H1 (cell line): ENCODE data around the gene PPP1R13B. TPM values are rescaled to one million over a fixed set of nuclear protein-coding genes. Genes with fewer than 3 reads are reported as not detected.

ENCODE experiments used
- CTCF ChIA-PET: fragments of 300-600 bp; sonication (Branson Sonifier 250); formaldehyde crosslinking; loops from one replicate; lab custom pipeline; 2021; ENCODE audit not compliant: partially characterized antibody; lab: Charles Lee
- POLR2A ChIA-PET: fragments of 300-600 bp; sonication (Branson Sonifier 250); formaldehyde crosslinking; loops from one replicate; lab custom pipeline; 2021; ENCODE audit warnings: inconsistent platforms; ENCODE audit not compliant: partially characterized antibody; lab: Charles Lee
- DNase-seq, 2 experiments: peaks; one replicate each; pipeline versions ENCODE4 v3.0.0 to v3.0.0-alpha.2; 2010 to 2022; ENCODE audit warnings: low spot score in 2 of 2, low read depth in 1 of 2, mixed read lengths in 1 of 2
- FAIRE-seq: peaks from 2 replicates; lab custom pipeline; 2011; peaks lifted over from hg19 to GRCh38; lab: Jason Lieb, UNC
- H2AFZ ChIP-seq: 2 replicates; pipeline ENCODE4 v1.8.1; 2012; ENCODE audit warnings: low read length, inconsistent platforms
- H2AK5ac ChIP-seq: 2 replicates; pipeline ENCODE4 v1.6.1; 2013; ENCODE audit warnings: low read depth, low read length
- H2BK120ac ChIP-seq: replicated peaks from 2 replicates; pipeline ENCODE3; 2013; ENCODE audit warnings: low read depth, low read length, inconsistent platforms
- H2BK12ac ChIP-seq: 2 replicates; pipeline ENCODE4 v1.6.1; 2013; ENCODE audit warnings: low read depth, low read length
- H2BK15ac ChIP-seq: 2 replicates; pipeline ENCODE4 v1.6.1; 2013; ENCODE audit warnings: low read length
- H2BK20ac ChIP-seq: 2 replicates; pipeline ENCODE4 v1.6.1; 2013; ENCODE audit warnings: low read length
- H2BK5ac ChIP-seq: 2 replicates; pipeline ENCODE4 v1.6.1; 2013; ENCODE audit warnings: low read depth, low read length
- H3K14ac ChIP-seq: 2 replicates; pipeline ENCODE4 v1.6.1; 2013; ENCODE audit warnings: inconsistent platforms; ENCODE audit not compliant: insufficient read length
- H3K18ac ChIP-seq: 2 replicates; pipeline ENCODE4 v1.6.1; 2013; ENCODE audit warnings: low read length; ENCODE audit errors: extremely low read depth
- H3K23ac ChIP-seq: 2 replicates; pipeline ENCODE4 v1.6.1; 2013; ENCODE audit warnings: inconsistent platforms; ENCODE audit not compliant: insufficient read length
- H3K23me2 ChIP-seq: 2 replicates; pipeline ENCODE4 v1.6.1; 2013; ENCODE audit warnings: low read depth, low read length
- H3K27ac ChIP-seq: 2 replicates; pipeline ENCODE4 v1.6.1; 2011; ENCODE audit warnings: low read depth, low read length, inconsistent platforms
- H3K27me3 ChIP-seq, 4 experiments: replicated peaks in 1 of 4; 1 replicate in 1 of 4; 2 replicates in 3 of 4; pipeline versions ENCODE4 v1.6.1 to v1.8.1; 2011 to 2013; ENCODE audit warnings: low read length in 3 of 4, mild to moderate bottlenecking in 3 of 4, inconsistent platforms in 2 of 4, mixed read lengths in 2 of 4, moderate library complexity in 1 of 4; ENCODE audit not compliant: control insufficient read depth in 3 of 4, insufficient read depth in 3 of 4; ENCODE audit errors: extremely low read depth in 1 of 4
- H3K36me3 ChIP-seq, 4 experiments: 2 replicates each; pipeline versions ENCODE4 v1.6.1 to v1.8.1; 2011 to 2013; ENCODE audit warnings: mild to moderate bottlenecking in 4 of 4, low read length in 3 of 4, moderate library complexity in 2 of 4, control low read depth in 1 of 4, inconsistent platforms in 1 of 4; ENCODE audit not compliant: insufficient read depth in 4 of 4, control insufficient read depth in 2 of 4
- H3K4ac ChIP-seq: replicated peaks from 2 replicates; pipeline ENCODE3; 2013; ENCODE audit warnings: low read length, low read depth, mixed read lengths, inconsistent platforms; ENCODE audit not compliant: insufficient read length
- H3K4me1 ChIP-seq, 4 experiments: replicated peaks in 1 of 4; 1 replicate in 1 of 4; 2 replicates in 3 of 4; pipeline versions ENCODE4 v1.6.1 to v1.8.1; 2011 to 2013; ENCODE audit warnings: low read length in 3 of 4, inconsistent platforms in 2 of 4, mixed read lengths in 1 of 4; ENCODE audit not compliant: insufficient read depth in 4 of 4, control insufficient read depth in 3 of 4
- H3K4me2 ChIP-seq, 2 experiments: 2 replicates each; pipeline versions ENCODE4 v1.6.1 to v1.8.1; 2011 to 2013; ENCODE audit warnings: low read depth in 2 of 2, low read length in 2 of 2, control low read depth in 1 of 2, inconsistent platforms in 1 of 2, mild to moderate bottlenecking in 1 of 2; ENCODE audit not compliant: insufficient read depth in 1 of 2
- H3K4me3 ChIP-seq, 4 experiments: fragments of 200-600, 300-600 bp in 1 of 4; sonication (generic), shearing (Covaris generic), sonication (Bioruptor Twin) in 1 of 4; 2 replicates each; pipeline versions ENCODE4 v1.5.1 to v1.8.1; 2011 to 2016; ENCODE audit warnings: low read length in 4 of 4, low read depth in 3 of 4, control low read depth in 2 of 4, inconsistent platforms in 2 of 4, mild to moderate bottlenecking in 2 of 4, mixed read lengths in 1 of 4, moderate library complexity in 1 of 4; ENCODE audit not compliant: insufficient read depth in 2 of 4; ENCODE audit errors: extremely low read depth in 1 of 4
- H3K56ac ChIP-seq: replicated peaks from 2 replicates; pipeline ENCODE3; 2013; ENCODE audit warnings: low read depth, mild to moderate bottlenecking, mixed read lengths, low read length, inconsistent platforms; ENCODE audit not compliant: insufficient read length
- H3K79me1 ChIP-seq: 2 replicates; pipeline ENCODE4 v1.6.1; 2013; ENCODE audit warnings: low read depth, low read length, control low read depth
- H3K79me2 ChIP-seq, 2 experiments: 2 replicates each; pipeline versions ENCODE4 v1.6.1 to v1.8.1; 2012 to 2013; ENCODE audit warnings: low read length in 2 of 2, mild to moderate bottlenecking in 2 of 2, inconsistent platforms in 1 of 2; ENCODE audit not compliant: insufficient read depth in 2 of 2, control insufficient read depth in 1 of 2
- H3K9ac ChIP-seq, 4 experiments: replicated peaks in 1 of 4; 1 replicate in 1 of 4; 2 replicates in 3 of 4; pipeline versions ENCODE4 v1.6.1 to v1.8.1; 2011 to 2013; ENCODE audit warnings: low read depth in 3 of 4, low read length in 3 of 4, control low read depth in 2 of 4, mild to moderate bottlenecking in 2 of 4, moderate library complexity in 2 of 4, inconsistent platforms in 1 of 4; ENCODE audit errors: extremely low read depth in 1 of 4
- H3K9me3 ChIP-seq, 2 experiments: 2 replicates each; pipeline versions ENCODE4 v1.6.1 to v1.8.1; 2012 to 2013; ENCODE audit warnings: mild to moderate bottlenecking in 2 of 2, moderate library complexity in 2 of 2, control low read depth in 1 of 2, inconsistent platforms in 1 of 2, low read depth in 1 of 2, low read length in 1 of 2, mixed read lengths in 1 of 2; ENCODE audit not compliant: insufficient read depth in 2 of 2
- H4K20me1 ChIP-seq, 2 experiments: replicated peaks in 1 of 2; 2 replicates each; pipeline versions ENCODE3 to v1.8.1; 2011 to 2013; ENCODE audit warnings: inconsistent platforms in 2 of 2, low read length in 2 of 2, mild to moderate bottlenecking in 1 of 2; ENCODE audit not compliant: insufficient read depth in 2 of 2, control insufficient read depth in 1 of 2
- H4K5ac ChIP-seq: 2 replicates; pipeline ENCODE4 v1.6.1; 2013; ENCODE audit warnings: low read length, low read depth, mixed read lengths, inconsistent platforms; ENCODE audit not compliant: insufficient read length
- H4K8ac ChIP-seq: 2 replicates; pipeline ENCODE4 v1.8.0; 2013; ENCODE audit warnings: mild to moderate bottlenecking, moderate library complexity, low read length, inconsistent platforms; ENCODE audit not compliant: insufficient read depth; ENCODE audit errors: extremely low read depth
- H4K91ac ChIP-seq: replicated peaks from 2 replicates; pipeline ENCODE3; 2013; ENCODE audit warnings: low read length, mixed read lengths, inconsistent platforms; ENCODE audit not compliant: insufficient read length
- BACH1 ChIP-seq: IDR thresholded peaks from 2 replicates; pipeline ENCODE4 v1.6.1; 2012; ENCODE audit warnings: low read length, improper control_type of control experiment
- CREB1 ChIP-seq: IDR thresholded peaks from 2 replicates; pipeline ENCODE4 v1.6.1; 2012; ENCODE audit warnings: inconsistent platforms
- E2F6 ChIP-seq: IDR thresholded peaks from 2 replicates; pipeline ENCODE4 v1.6.1; 2012; ENCODE audit warnings: inconsistent platforms
- EP300 ChIP-seq, 2 experiments: IDR thresholded peaks; 1 replicate in 1 of 2; 2 replicates in 1 of 2; pipeline ENCODE4 v1.6.1; 2011 to 2012; ENCODE audit warnings: low read depth in 2 of 2, low read length in 2 of 2, mild to moderate bottlenecking in 2 of 2, borderline replicate concordance in 1 of 2, inconsistent platforms in 1 of 2, moderate library complexity in 1 of 2
- POLR2A ChIP-seq, 2 experiments: IDR thresholded peaks; 1 replicate in 1 of 2; 2 replicates in 1 of 2; pipeline ENCODE4 v1.6.1; 2011; ENCODE audit warnings: low read depth in 2 of 2, low read length in 2 of 2, mild to moderate bottlenecking in 2 of 2; ENCODE audit errors: control extremely low read depth in 1 of 2
- SIN3A ChIP-seq, 2 experiments: IDR thresholded peaks in 1 of 2; conservative IDR thresholded peaks in 1 of 2; 2 replicates each; pipeline ENCODE4 v1.6.1; 2011 to 2012; ENCODE audit warnings: low read length in 2 of 2, improper control_type of control experiment in 1 of 2, low read depth in 1 of 2, mild to moderate bottlenecking in 1 of 2
- SIRT6 ChIP-seq: IDR thresholded peaks from one replicate; pipeline ENCODE4 v1.7.1; 2012; ENCODE audit warnings: low read length, inconsistent platforms
- WGBS, 2 experiments: shearing (Covaris generic) in 1 of 2; methylation state at CpG; one replicate each; pipeline versions ENCODE4 v1.1.6 to v1.1.7; 2013 to 2015; ENCODE audit warnings: low lambda C conversion rate in 2 of 2, mixed read lengths in 2 of 2, inconsistent platforms in 1 of 2, low coverage in 1 of 2, missing lambda C conversion rate in 1 of 2; ENCODE audit not compliant: insufficient replicate concordance in 2 of 2, insufficient coverage in 1 of 2, insufficient read length in 1 of 2; ENCODE audit errors: extremely low coverage in 1 of 2, missing lambda C conversion rate in 1 of 2; 5-methylcytosine and 5-hydroxymethylcytosine counted together
- polyA plus RNA-seq, 7 experiments: library from polyadenylated mRNA; depleted of rRNA in 3 of 7; stranded (reverse) in 5 of 7; unstranded in 2 of 7; fragments of >200 nt in 5 of 7; fragments of 200-250 nt in 2 of 7; gene quantifications; 1 replicate in 5 of 7; 2 replicates in 1 of 7; 4 replicates in 1 of 7; pipeline versions ENCODE4 v1.2.1 to v1.2.3, GENCODE V29; 2011 to 2013; ENCODE audit warnings: missing spikeins in 2 of 7, mixed read lengths in 2 of 7
- total RNA-seq: library from RNA; stranded (reverse); fragmentation: NEBNext Ultra II Directional; extraction: Animal tissue kit (Norgen Biotek cat#: 25700); gene quantifications from 2 replicates; pipeline ENCODE4 v1.2.1, GENCODE V29; 2021
- TF ChIP-seq, protein P1 (sequence below): IDR thresholded peaks from 2 replicates; pipeline ENCODE4 v1.6.1; 2012; ENCODE audit warnings: inconsistent platforms

Gene PPP1R13B
- total and polyA plus RNA-seq, 2 of the 8 experiments (the other 6 are each of a cell fraction or from before 2014, with no cell fraction given) = 2.6 to 8.9 TPM

DNA sequence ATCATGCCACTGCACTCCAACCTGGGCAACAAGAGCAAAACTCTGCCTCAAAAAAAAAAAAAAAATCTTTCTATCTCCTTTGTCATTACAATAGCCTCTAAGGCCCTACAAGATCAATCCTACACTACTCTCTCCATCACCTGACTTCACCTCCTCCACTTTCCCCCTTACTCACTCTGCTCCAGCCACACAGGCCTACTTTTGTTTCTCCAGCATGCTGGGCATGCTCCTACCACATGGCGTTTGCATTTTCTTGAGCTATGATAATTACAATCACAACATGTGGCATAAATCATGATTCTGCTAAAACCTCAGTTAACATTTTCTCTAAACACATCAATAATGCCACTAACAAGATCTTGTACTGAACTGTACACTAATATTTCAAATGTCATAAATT is 7.8 kb downstream of the PPP1R13B start:
- no peak overlapping the region for H2AFZ ChIP-seq
- no peaks in the 10 kb centered on the region; the same call in 1 of the 2 replicates for H3K79me1 ChIP-seq
- H3K14ac ChIP-seq = no peak overlapping the region
- TF ChIP-seq SIN3A (conservative IDR thresholded peaks at IDR 0.05 in 1 of 2, IDR thresholded peaks at IDR 0.05 in 1 of 2; ENCODE audit: low read depth in 1 of 2, low read length in 2 of 2) = no peak
- TF ChIP-seq, protein P1, sequence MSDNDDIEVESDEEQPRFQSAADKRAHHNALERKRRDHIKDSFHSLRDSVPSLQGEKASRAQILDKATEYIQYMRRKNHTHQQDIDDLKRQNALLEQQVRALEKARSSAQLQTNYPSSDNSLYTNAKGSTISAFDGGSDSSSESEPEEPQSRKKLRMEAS = peak; percentile 78
- no peak for TF ChIP-seq BACH1
- TF ChIP-seq CREB1 = no peak
- peak; percentile 75 for TF ChIP-seq E2F6
- no peak for TF ChIP-seq EP300 (IDR thresholded peaks at IDR 0.05; ENCODE audit: borderline replicate concordance in 1 of 2, low read depth in 2 of 2, low read length in 2 of 2)
- TF ChIP-seq SIRT6 = no peak
- TF ChIP-seq POLR2A (IDR thresholded peaks at IDR 0.05; ENCODE audit: control extremely low read depth in 1 of 2, low read depth in 2 of 2, low read length in 2 of 2) = no peak
- FAIRE-seq = no peak
- no peak overlapping the region for H3K4me2 ChIP-seq
- H3K4ac ChIP-seq = no peak overlapping the region
- no peak overlapping the region for H2BK120ac ChIP-seq
- ChIA-PET POLR2A (no interaction called here), CTCF (no interaction called here)
- H4K91ac ChIP-seq = no peak overlapping the region
- H3K23ac ChIP-seq = no peak overlapping the region
- no peaks in the 10 kb centered on the region for H4K20me1 ChIP-seq
- no peak overlapping the region for H2BK20ac ChIP-seq
- H3K9me3 ChIP-seq = no peaks in the 10 kb centered on the region
- H3K56ac ChIP-seq = no peak overlapping the region
- no peaks in the 10 kb centered on the region for H3K79me2 ChIP-seq
- no peak overlapping the region for H2AK5ac ChIP-seq
- no peak overlapping the region for H3K4me3 ChIP-seq
- H4K8ac ChIP-seq = no peak overlapping the region
- 84% methylated on average over 1 of the region's 1 CpG; no CpG with 5 or more reads in 1 of the 2 experiments for WGBS, 2 experiments
- H4K5ac ChIP-seq = no peak overlapping the region
- no peak overlapping the region for H3K9ac ChIP-seq
- no peak overlapping the region for H3K18ac ChIP-seq
- H2BK15ac ChIP-seq = no peak overlapping the region
- peaks cover 0 to 4% (median under 1%) of the 10 kb centered on the region in 4 experiments; a peak in 2 of 7 replicates for H3K4me1 ChIP-seq
- DNase-seq = no peak
- H3K27me3 ChIP-seq = no peaks in the 10 kb centered on the region
- peaks cover 2% of the 10 kb centered on the region; the same call in 1 of the 2 replicates for H3K23me2 ChIP-seq
- H2BK12ac ChIP-seq = no peak overlapping the region
- no peak overlapping the region for H2BK5ac ChIP-seq
- H3K36me3 ChIP-seq = no peaks in the 10 kb centered on the region
- H3K27ac ChIP-seq = no peak overlapping the region
